Central memory CD4-positive, alpha-beta T cell (primary cell): ENCODE results near the gene CFAP46.
A peak's percentile ranks its signal among the peaks of the same experiment; 100 is the strongest.
"Not testable (repeated sequence)": the region's sequence is repeated elsewhere in the genome, so short reads cannot be mapped to it uniquely, and the experiment has no call there.

Experiments
- DNase-seq: peaks from one replicate; pipeline ENCODE4 v3.0.0; 2022

CFAP46 gene

DNA sequence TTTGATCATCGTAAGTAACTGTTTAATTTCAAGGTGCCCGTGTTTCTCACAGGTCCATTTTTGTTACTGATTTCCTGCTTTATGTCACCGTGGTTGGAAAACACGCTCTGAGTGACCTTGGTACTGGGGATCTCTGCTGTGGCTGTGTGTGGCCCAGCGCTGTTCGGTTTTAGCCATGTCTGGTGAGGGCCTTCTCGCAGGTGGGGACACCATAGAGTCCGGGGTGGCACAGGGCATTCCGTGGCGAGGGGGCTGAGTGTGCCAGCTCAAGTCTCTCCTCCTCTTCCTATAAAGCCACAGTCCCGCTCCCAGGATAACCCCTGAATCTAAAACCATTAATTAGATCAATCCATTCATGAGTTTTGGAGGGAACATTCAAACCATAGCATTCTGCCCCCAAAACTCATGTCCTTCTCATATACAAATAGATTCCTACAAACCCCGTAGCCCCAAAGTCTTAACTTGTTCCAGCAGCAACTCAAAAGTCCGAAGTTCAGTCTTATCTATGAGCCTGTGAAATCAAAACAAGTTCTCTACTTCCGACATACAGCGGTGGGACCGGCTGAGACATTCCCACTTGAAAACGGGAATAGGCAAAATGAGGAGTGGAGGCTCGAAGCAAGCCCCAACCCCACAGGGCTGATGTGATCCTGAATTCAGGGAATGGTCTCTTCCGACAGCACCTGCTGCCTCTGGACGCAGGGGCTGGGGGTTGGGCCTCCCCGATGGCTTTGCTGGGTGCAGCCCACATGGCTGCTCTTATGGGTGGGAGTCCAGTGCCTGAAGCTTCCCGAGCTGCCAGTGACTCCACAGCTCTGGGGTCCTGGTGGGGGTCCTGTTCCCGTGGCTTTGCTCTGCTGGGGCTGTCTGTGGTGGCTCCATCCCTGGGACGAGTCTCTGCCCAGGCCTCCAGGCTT is 101.4 kb downstream of the CFAP46 start:
- no peak for DNase-seq

DNA sequence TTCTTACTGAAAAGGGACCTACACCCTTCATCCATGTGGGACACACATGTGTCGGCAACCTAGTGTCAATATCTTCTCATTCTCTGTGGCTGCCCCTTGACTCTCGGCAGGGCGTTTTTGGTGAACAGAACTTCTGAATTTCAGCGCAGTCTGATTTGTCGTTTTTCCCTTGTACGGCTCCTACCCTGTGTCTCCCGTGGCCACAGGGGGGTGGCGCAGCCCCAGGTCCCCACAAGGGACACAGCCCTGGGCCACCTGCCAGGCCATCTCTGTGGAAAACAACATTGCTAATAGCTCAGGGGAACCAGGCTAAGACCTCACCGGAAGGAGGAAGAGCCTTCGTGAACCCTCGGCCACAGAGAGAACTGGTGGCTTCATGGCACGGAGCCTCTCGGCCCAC is 103.3 kb downstream of the CFAP46 start:
- DNase-seq, result no peak

GRCh38 chr10:132838346-132838970 is 103.9 kb downstream of the CFAP46 start:
- DNase-seq, result no peak

GRCh38 chr10:132837905-132838304 is 104.5 kb downstream of the CFAP46 start:
- no peak for DNase-seq

- DNase-seq, result peak; percentile 5
Measured at GRCh38 chr10:132836832-132837540, 105.4 kb downstream of the CFAP46 start.

DNA sequence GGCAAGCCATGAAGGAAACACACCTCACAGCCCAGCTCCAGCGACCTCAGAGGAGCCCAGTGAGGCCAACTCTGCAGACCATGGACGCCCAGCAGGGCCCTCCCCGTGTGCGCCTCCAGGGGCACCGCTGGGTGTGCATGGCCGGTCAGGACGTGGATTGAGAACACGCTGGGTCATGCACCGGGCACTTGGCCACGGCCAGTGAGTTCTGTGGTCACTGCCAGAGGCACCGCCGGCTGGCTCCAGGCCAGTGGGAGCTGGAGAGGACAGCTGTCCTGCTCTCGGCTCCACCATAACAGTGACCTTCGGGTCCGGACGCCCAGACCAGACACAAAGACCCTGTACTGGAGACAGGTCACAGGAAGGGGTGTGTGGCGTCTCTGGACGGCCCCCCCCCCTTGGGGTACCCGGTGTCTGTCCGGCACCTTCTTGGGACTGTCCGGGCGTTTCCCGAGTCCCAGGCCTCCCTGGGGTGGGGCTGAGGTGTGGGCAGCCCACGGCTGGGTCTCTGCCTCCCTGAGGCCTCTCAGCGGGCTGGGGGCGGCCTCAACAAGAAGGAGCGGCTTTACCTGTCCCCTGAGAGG is 106.0 kb downstream of the CFAP46 start:
- no peak for DNase-seq

DNA sequence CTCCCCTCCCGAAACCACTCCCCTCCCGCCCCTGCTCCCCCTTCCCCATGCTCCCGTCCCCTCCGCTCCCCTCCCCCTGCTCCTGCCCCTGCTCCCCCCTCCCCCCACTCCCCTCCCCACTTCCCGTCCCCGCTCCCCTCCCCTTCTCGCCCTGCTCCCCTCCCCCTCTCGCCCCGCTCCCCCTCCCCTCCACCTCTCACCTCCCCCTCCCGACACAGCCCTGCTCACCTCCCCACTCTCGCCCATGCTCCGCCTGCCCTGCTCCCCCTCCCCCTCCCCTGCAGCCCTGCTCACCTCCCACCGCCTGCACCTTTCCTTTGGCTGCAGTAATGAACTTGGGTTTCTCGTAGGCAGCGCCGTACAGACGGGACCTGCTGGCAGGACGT is 106.5 kb downstream of the CFAP46 start:
- no peak for DNase-seq

GRCh38 chr10:132834891-132835847 is 107.2 kb downstream of the CFAP46 start:
- no peak for DNase-seq

GRCh38 chr10:132834311-132834761 is 108.0 kb downstream of the CFAP46 start:
- DNase-seq, result no peak

GRCh38 chr10:132833421-132834111 is 108.8 kb downstream of the CFAP46 start:
- no peak for DNase-seq

- DNase-seq, result no peak
Measured at GRCh38 chr10:132832186-132832969, 110.0 kb downstream of the CFAP46 start.

GRCh38 chr10:132829403-132829802 is 113.0 kb downstream of the CFAP46 start:
- DNase-seq, result no peak

GRCh38 chr10:132828681-132829080 is 113.7 kb downstream of the CFAP46 start:
- no peak for DNase-seq

- no peak for DNase-seq
Measured at GRCh38 chr10:132827861-132828539, 114.4 kb downstream of the CFAP46 start.

- DNase-seq, result no peak
Measured at GRCh38 chr10:132827423-132827789, 115.0 kb downstream of the CFAP46 start.

DNA sequence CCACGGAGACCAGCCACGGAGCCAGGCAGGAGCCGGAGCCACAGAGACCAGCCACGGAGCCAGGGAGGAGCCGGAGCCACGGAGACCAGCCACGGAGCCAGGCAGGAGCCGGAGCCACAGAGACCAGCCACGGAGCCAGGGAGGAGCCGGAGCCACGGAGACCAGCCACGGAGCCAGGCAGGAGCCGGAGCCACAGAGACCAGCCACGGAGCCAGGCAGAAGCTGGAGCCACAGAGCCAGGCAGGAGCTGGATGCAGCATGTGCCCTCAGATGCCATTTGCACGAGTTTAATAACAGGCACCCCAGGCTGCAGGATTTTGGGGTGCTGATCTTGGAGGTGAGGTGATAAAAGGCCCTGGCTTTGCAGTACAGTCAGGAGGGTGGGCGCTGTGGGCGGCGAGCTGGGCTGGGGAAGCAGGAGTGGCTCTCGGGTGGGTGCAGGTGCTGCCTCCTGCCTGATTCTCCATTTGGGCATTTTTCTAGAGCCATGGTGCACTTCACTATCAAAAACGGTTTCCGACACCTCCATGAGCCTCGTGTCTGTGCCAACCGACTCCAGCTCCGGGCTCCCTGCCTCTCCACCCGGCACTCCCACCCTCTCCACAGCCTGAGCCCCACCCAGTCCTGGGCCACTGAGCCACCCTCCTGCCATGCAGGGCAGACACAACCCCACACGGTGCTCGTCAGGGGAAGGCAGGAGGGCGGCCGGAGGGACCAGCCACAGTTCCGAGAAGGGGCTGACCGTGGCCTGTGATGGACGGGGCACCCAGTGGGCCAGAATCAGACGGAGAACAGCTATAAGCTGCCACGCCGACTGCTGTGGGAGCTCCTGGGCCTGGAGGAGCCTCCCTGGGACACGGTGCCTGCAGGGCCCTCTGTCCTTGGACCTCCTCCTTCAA is 115.6 kb downstream of the CFAP46 start:
- no peak for DNase-seq

DNA sequence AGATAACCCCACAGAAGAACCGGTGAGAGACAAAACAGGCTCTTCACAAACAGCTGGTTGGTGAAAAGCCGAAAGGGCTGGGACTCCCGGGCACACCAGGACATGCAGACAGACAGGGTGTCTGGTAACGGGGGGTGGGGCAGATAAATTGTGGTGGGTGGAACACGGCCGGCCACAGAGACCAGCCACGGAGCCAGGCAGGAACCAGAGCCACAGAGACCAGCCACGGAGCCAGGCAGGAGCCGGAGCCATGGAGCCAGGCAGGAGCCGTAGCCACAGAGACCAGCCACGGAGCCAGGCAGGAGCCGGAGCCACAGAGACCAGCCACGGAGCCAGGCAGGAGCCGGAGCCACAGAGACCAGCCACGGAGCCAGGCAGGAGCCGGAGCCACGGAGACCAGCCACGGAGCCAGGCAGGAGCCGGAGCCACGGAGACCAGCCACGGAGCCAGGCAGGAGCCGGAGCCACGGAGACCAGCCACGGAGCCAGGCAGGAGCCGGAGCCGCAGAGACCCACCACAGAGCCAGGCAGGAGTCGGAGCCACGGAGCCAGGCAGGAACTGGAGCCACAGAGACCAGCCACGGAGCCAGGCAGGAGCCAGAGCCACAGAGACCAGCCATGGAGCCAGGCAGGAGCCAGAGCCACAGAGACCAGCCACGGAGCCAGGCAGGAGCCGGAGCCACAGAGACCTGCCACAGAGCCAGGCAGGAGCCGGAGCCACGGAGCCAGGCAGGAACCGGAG is 116.4 kb downstream of the CFAP46 start:
- not testable (repeated sequence) for DNase-seq

- DNase-seq, result no peak
Measured at GRCh38 chr10:132820056-132820455, 122.3 kb downstream of the CFAP46 start.
